Mucosa of gallbladder (tissue), 1 donor: ENCODE results near the gene RALGPS1. TPM values are rescaled to one million over a fixed set of nuclear protein-coding genes. Genes with fewer than 3 reads are reported as not detected.
"Not testable (repeated sequence)": the region's sequence is repeated elsewhere in the genome, so short reads cannot be mapped to it uniquely, and the experiment has no call there.

Source experiments
- DNase-seq: peaks from one replicate; pipeline ENCODE4 v3.0.0-alpha.2; 2020; ENCODE audit warnings: low spot score
- total RNA-seq: library from RNA; stranded (reverse); gene quantifications from one replicate; pipeline ENCODE4 v1.2.1, GENCODE V29; 2021
- donor health status: DM: no; HTN: no; CAD: no.

Gene RALGPS1
- total RNA-seq, 1 donor from 2014 or later, result 34.7 TPM

DNA sequence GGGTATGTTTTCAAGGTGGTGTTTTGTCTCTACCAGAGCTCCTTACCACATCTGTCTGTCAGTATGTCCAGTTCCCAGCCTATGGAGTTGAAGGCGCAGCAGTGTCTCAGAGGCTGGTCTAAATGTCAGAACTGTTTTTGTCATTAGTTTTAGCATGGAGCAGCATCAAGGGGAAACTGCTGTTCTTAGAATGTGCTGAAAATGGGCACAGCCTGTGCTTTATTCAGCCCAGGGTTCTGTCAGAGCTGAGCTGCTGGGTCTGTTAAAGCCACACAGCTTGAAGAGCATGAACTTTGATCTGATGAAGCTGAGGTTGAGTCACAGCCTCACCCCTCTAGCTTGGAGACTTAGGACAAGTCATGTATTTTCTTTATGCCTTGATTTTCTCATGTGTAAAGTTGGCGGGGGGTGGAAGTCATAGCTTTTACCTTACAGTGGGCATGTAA lies 71.9 kb downstream of the RALGPS1 start:
- DNase-seq, result no peak

GRCh38 chr9:126988857-126989256 lies 74.3 kb downstream of the RALGPS1 start:
- DNase-seq, result no peak

DNA sequence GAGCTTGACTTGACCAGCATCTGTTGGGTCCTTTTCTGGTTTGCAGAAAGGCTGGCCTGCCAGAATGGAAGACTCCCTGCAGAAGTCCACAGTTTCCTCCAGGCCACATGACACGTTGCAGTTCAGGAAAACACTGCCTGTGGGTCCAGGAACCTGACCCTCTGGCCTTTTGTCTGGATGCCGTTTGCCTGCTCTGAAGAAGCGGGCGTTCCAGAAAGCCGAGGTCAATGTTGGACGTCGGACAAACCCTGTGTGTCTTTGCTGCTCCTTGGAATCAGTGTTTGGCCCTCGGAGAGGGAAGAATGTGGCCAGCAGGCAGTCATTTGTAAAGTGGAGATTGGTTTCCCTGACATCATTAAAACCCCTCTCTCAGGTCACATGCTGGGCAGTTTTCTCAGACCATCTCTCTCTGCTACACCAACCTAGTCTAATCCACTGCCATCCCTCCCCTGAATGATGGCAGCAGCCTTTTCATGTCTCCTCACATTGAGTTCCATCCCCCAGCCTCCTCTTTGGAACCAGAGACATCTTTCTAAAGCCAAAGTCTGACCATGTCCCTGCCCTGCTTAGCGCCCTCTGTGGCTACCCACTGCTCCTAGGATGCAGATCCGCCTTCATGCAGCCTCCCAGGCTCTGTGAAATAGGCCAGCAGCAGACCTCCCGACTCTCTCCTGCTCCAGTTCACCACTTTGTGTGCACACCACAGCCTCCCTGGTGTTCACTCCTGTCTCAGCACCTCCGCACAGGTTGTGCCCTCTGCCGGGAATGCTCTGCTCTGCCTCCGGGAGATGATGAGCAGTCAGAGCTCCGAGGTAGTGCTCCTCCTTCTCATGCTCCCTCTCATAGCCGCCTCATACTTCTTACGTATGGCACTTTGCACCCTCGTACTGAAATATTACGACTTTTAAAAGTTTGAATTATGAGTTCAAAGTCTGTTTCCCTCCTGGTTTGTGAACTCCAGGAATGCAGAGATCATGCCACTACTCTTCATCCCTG lies 75.6 kb downstream of the RALGPS1 start:
- peak; percentile 83 for DNase-seq

DNA sequence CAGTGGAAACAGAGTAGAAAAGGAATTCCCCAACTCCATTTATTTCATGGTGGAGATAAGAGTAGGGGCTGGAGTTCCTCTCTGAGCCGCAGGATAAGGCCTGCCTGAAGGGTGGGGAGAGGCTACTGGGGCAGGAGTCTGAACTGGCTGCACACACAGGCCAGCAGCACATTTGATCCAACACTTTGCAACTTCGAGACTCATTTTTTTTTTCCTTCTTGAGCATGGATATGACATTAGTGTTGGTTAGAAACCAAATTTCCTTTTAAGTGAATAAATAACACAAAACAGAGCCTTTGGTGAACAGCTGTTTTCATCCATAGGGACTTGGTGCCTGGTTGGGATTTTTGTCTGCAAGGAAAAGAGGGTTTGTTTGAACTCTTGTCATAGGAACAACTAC lies 76.6 kb downstream of the RALGPS1 start:
- DNase-seq, result no peak

- no peak for DNase-seq
Observed at GRCh38 chr9:126992427-126992826, 77.8 kb downstream of the RALGPS1 start.

- DNase-seq, result no peak
Observed at GRCh38 chr9:126999315-127000068, 84.9 kb downstream of the RALGPS1 start.

- no peak for DNase-seq
Observed at GRCh38 chr9:127004946-127005769, 90.6 kb downstream of the RALGPS1 start.

GRCh38 chr9:127005770-127006314 lies 91.3 kb downstream of the RALGPS1 start:
- DNase-seq, result no peak

GRCh38 chr9:127007638-127008037 lies 93.1 kb downstream of the RALGPS1 start:
- no peak for DNase-seq

DNA sequence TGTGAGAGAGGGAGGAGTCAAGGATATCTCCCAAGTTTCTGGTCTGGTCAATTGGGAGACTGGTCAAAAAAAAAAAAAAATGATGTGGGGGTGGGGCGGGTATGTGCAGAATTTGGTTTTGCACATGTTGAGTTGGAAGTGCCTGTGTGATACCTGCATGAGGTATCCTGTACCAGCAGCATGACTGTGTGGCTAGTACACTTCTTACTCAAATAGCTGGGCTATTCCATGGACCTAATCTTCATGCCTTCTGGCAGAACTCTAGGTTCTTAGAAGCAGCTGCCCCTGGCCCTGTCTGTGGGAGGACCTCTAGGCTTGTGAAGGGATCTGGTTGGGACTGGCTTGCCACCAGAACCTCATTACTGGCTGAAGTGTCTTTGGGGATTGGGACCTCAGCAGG lies 93.5 kb downstream of the RALGPS1 start:
- DNase-seq, result no peak

- no peak for DNase-seq
Observed at GRCh38 chr9:127011772-127012171, 97.2 kb downstream of the RALGPS1 start.

DNA sequence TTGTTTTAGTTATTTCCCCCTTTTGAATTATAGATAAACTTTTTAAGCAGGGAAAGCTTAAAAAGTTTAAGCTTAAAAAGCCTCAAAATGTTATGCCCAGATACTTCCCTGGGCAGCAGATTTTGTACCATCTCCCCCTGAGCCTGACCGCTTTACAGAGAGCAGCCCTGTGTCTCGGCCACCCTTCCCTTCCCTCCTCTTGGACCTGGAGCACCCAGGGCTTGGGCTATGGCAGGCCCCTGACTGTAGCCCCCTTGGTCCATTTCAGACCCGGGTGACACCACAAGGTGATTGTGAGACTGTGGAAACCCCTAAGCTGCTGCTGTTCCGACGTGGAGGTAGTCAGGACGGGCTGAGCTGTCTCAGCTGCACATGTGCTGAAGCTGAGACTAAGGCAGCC lies 97.7 kb downstream of the RALGPS1 start:
- no peak for DNase-seq

- no peak for DNase-seq
Observed at GRCh38 chr9:127013597-127013996, 99.0 kb downstream of the RALGPS1 start.

- DNase-seq, result peak; percentile 31
Observed at GRCh38 chr9:127014216-127014909, 99.8 kb downstream of the RALGPS1 start.

- DNase-seq, result no peak
Observed at GRCh38 chr9:127014910-127015540, 100.4 kb downstream of the RALGPS1 start.

DNA sequence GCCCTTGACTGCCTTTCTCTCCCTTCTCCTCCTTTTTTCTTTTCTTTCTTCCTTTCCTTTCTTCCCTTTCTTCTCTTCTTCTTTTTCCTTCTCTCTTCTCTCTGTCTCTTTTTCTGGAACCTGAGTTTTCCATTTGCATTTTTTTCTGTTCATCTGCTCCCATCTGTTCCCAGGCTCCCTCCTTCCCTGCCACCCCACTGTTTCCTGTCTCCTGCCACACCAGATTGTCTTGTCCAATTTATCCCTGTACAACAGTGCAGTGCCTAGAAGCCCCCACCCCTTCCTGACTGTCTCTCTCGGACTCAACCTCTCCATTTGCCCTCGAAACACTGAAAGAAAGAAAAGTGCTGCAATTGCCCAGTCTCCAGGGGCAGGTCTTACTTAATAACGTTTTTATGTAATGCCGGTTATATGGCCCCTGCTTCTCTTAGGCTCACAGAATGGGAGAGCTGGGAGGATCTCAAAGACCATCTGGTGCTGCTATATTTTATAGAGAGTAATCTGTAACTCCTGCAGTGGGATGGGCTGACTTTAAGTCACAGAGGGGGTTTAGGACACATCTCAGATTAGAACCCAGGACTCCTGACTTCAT lies 101.4 kb downstream of the RALGPS1 start:
- no peak for DNase-seq

- not testable (repeated sequence) for DNase-seq
Observed at GRCh38 chr9:127017979-127018378, 103.4 kb downstream of the RALGPS1 start.

DNA sequence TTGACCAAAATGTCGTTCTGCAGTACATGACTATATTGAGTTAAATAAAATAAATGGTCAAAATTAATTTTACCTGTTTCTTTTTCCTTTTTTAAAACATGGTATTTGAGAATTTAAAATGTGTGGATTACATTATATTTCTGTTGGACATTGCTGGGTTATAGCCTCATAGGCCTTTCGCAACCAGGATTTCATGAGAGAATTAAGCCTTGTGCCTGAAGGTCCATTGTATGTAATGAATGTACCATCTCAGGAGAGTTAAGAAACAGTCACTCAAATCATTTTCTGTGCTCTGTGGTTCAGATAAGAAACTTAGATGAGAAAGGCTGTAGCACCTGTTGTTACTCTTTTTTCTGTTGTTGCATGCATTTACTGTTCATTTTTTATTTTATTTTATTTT lies 104.4 kb downstream of the RALGPS1 start:
- DNase-seq, result no peak

- DNase-seq, result no peak
Observed at GRCh38 chr9:127020036-127020801, 105.6 kb downstream of the RALGPS1 start.
